HEK293T (cell line): ENCODE data around the gene DDX20.

Experiments
- BHLHE40 ChIP-seq: fragments of 450-650 bp; IDR thresholded peaks from 2 replicates; pipeline ENCODE4 v1.6.1; 2016; ENCODE audit warnings: mild to moderate bottlenecking, moderate library complexity, borderline replicate concordance
- FOXA1 ChIP-seq: fragments of 450-650 bp; IDR thresholded peaks from 2 replicates; pipeline ENCODE4 v1.6.1; 2016; ENCODE audit warnings: mild to moderate bottlenecking
- FOXK2 ChIP-seq: fragments of 450-650 bp; IDR thresholded peaks from 2 replicates; pipeline ENCODE4 v1.6.1; 2016; ENCODE audit warnings: mild to moderate bottlenecking
- HDGF ChIP-seq: fragments of 450-650 bp; IDR thresholded peaks from 2 replicates; pipeline ENCODE4 v1.6.1; 2017; ENCODE audit warnings: antibody characterized with exemption, borderline replicate concordance
- L3MBTL2 ChIP-seq: fragments of 450-650 bp; conservative IDR thresholded peaks from 2 replicates; pipeline ENCODE4 v1.6.1; 2016; ENCODE audit warnings: mild to moderate bottlenecking
- PKNOX1 ChIP-seq: fragments of 450-650 bp; IDR thresholded peaks from 2 replicates; pipeline ENCODE4 v1.6.1; 2016
- SUZ12 ChIP-seq: fragments of 450-650 bp; IDR thresholded peaks from 2 replicates; pipeline ENCODE4 v1.6.1; 2016; ENCODE audit warnings: mild to moderate bottlenecking
- TARDBP ChIP-seq: fragments of 450-650 bp; IDR thresholded peaks from 2 replicates; pipeline ENCODE4 v1.6.1; 2016
- ZNF384 ChIP-seq: fragments of 450-650 bp; IDR thresholded peaks from 2 replicates; pipeline ENCODE4 v1.6.1; 2016

- TF ChIP-seq FOXA1 = no peak
- TF ChIP-seq FOXK2 = no peak
- no peak for TF ChIP-seq L3MBTL2
- TF ChIP-seq PKNOX1 = no peak
- no peak for TF ChIP-seq TARDBP
- TF ChIP-seq ZNF384 = no peak
- TF ChIP-seq HDGF = no peak
- no peak for TF ChIP-seq SUZ12
- TF ChIP-seq BHLHE40 = no peak
These were observed 12.0 kb upstream of the DDX20 start for GRCh38 chr1:111743679-111744101.
